Lower leg skin (tissue), 3 donors: ENCODE results near the gene CELA2B.

Source experiments
- POLR2A ChIP-seq, 2 donors: fragments of 450-650 bp; IDR thresholded peaks; one replicate each; pipeline ENCODE4 v1.6.1; 2016 to 2017; ENCODE audit warnings: antibody characterized with exemption in 2 of 2, mild to moderate bottlenecking in 1 of 2, moderate library complexity in 1 of 2
- TF ChIP-seq, protein P1 (sequence below), 3 donors: fragments of 450-650 bp; IDR thresholded peaks; one replicate each; pipeline ENCODE4 v1.5.1; 2016; ENCODE audit warnings: antibody characterized with exemption in 3 of 3, mild to moderate bottlenecking in 3 of 3, moderate library complexity in 2 of 3

DNA sequence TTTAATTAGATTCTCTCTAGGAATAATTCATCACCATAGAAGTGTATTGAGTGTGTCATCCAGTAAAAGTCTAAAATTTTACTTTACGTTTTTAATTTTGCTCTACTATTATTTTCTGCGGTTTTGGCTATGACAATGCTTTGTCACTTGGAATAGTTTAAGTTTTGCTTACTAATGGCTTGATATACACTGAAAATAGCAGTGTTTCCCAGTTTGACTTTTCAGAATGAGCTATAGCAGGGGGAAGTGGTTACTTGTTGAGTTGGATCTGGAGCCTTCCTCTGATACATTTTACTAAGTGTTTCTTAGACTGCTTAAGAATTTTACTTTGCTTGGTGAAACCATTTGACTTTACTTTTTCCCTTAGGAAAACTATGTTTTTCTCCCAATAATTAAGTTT lies 55.8 kb downstream of the CELA2B start:
- TF ChIP-seq, protein P1, sequence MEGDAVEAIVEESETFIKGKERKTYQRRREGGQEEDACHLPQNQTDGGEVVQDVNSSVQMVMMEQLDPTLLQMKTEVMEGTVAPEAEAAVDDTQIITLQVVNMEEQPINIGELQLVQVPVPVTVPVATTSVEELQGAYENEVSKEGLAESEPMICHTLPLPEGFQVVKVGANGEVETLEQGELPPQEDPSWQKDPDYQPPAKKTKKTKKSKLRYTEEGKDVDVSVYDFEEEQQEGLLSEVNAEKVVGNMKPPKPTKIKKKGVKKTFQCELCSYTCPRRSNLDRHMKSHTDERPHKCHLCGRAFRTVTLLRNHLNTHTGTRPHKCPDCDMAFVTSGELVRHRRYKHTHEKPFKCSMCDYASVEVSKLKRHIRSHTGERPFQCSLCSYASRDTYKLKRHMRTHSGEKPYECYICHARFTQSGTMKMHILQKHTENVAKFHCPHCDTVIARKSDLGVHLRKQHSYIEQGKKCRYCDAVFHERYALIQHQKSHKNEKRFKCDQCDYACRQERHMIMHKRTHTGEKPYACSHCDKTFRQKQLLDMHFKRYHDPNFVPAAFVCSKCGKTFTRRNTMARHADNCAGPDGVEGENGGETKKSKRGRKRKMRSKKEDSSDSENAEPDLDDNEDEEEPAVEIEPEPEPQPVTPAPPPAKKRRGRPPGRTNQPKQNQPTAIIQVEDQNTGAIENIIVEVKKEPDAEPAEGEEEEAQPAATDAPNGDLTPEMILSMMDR (IDR thresholded peaks at IDR 0.05): no peak
- no peak for TF ChIP-seq POLR2A (IDR thresholded peaks at IDR 0.05)
